GOT3 (cell line): Measurements from ENCODE around the gene HSFY1.
"Not testable (repeated sequence)": the region's sequence is repeated elsewhere in the genome, so short reads cannot be mapped to it uniquely, and the experiment has no call there.

Source experiments
- DNase-seq: peaks from one replicate; lab custom pipeline; 2025; ENCODE audit warnings: mixed read lengths; lab: John Stamatoyannopoulos, UW

The HSFY1 gene, protein sequence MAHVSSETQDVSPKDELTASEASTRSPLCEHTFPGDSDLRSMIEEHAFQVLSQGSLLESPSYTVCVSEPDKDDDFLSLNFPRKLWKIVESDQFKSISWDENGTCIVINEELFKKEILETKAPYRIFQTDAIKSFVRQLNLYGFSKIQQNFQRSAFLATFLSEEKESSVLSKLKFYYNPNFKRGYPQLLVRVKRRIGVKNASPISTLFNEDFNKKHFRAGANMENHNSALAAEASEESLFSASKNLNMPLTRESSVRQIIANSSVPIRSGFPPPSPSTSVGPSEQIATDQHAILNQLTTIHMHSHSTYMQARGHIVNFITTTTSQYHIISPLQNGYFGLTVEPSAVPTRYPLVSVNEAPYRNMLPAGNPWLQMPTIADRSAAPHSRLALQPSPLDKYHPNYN

DNA sequence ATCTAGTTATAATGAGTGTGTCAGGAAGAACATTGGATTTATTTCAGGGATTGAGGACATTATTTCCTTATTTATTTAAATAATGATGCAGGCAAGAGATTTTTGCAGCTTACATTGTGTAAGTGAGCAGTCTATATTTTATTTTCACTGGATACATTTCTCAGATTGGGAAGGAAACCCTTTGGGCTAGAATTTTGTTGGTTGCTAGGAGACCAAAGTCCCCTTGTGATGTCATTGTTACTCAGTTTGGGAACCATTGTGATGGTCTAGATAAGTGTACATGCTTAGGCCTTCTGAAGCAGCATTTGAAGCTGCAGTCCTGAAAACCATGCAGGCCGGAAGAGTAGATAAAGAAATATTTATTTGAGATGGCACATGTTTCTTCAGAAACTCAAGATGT, at the start of gene HSFY1:
HSFY1 (plus strand) TSS at position 301 of the 400 bp plus-strand sequence; CDS start at position 369, 68 bp downstream.
- DNase-seq = not testable (repeated sequence)

DNA sequence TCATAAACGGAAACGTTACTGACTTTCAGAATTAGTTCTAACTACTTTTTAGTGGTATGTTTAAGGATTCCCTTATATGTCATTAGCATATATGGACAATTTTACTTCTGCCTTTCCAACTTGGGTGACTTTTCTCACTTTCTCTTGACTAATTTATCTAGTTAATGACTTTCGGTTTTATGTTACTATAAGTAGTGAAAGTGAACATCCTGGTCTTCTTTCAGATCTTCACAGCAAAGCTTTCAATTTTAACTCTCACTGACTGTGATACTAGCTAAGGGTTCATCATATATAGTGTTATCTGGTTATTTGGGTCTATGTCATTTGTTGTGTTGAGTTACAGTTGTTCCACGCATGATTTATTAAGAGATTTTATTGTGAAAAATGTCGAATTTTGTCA, 42.3 kb upstream of the HSFY1 start:
- DNase-seq = not testable (repeated sequence)

DNA sequence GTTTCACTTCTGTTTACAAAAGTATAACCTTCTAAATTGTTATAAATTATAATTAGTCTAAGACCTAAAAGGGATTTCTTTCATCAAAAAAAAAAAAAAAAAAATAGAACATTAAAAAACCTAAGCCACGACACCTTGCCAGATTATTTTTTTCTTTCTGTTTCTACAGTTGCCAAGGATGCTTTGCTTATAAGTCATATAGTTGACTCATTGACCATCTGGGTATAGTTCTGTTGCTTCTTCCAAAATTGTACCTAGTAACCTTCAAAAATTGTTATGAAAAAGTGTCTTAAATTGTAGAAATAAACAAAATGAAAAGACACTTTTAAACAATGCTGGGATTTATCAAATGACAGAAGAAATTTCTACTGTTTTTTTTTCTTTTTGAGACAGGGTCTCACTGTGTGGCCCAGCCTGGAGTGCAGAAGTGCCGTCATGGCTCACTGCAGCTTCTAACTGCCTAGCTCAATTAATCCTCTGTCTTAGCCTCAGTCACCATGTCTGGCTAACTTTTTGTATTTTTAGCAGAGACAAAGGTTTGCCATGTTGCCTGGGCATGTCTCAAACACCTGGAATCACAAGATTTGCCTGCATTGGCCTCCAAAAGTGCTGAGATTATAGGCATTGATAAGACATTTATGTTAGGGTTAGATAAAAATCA, 15.4 kb upstream of the HSFY1 start:
- not testable (repeated sequence) for DNase-seq

DNA sequence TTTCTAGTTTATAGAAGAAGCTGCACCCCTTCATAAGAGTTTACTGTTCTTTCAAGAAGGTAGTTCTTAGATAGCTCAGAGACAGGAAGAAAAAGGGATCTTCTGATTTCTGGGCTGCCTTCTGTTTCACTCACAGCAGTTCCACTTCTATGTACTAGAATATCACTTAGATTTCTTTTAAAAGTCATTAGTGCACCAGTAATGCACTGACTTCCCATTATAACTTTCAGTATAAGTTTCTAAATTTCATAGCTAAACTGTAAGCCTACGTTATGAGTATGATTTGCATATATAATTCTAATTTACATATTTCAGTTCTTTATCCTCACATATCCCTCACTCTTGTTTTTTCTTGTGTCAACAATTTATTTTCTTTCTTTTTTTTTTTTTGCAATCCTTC, 7.6 kb upstream of the HSFY1 start:
- not testable (repeated sequence) for DNase-seq

DNA sequence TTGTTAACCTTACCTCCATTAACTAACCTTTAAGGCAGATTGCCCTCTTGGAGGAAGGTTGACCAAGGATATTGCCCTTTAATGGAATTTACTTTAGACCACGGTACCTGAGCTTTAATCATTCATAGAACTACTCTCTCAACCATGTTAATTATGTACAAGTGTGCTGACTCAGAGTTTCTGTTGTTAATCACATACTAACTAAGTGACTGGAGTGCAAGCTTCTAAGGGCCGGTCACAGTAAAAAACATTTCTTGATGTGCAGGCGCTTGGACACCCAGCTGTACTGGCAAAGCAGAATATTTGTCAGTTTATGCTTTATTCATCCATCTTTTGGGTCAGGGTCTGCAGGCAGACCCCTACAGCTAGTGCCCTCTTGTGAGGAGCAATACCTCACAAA, 6.6 kb downstream of the HSFY1 start:
- not testable (repeated sequence) for DNase-seq

DNA sequence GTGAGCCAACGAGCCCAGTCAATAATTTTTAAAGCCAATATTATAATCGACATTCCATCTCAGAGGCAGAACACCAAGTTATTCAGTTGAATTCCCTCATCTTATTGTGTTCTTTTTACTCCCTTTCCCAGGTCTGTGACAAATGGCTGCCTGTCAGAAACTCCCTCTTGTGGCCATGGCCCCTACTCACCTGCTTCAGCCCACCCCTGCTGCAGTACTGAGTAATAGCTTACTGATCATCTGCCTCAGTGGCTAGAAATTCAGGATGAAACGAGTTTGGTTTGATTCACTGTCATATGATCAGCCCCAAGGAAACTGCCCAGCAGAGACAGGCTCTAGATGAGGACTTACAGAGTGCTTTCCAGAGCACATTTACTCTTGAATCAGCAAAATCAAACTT, 19.4 kb downstream of the HSFY1 start:
- DNase-seq = not testable (repeated sequence)
